ENCODE data around the gene ZGRF1.

Gene ZGRF1

DNA sequence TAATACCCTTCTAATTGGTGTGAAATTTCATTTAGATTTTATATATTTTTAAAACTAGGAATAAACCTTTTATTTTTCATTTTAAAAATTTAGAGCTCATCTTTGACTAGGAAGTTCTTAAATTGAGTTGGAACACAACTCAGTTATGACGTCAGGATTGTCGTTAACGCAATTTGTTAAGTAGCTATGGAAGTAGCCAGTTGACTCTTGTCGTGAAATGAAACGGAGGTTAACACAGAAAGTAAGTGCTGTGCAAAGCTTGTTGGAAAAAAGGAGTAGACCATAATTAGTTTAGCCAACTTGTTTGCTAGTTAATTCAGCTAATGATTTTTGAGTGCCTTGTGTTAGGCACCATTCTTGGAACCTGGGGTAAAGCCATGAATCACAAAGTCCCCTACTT lies 18.6 kb upstream of the ZGRF1 start:
- H3K4me2 ChIP-seq: no peak overlapping the region
- H4K20me1 ChIP-seq (ENCODE audit: insufficient read depth): no peaks in the 10 kb centered on the region
- H3K27ac ChIP-seq: no peak overlapping the region
- no peaks in the 10 kb centered on the region for H3K4me1 ChIP-seq (ENCODE audit: low read depth, poor library complexity, severe bottlenecking)
- H3K9ac ChIP-seq: no peak overlapping the region
- TF ChIP-seq, protein P1, sequence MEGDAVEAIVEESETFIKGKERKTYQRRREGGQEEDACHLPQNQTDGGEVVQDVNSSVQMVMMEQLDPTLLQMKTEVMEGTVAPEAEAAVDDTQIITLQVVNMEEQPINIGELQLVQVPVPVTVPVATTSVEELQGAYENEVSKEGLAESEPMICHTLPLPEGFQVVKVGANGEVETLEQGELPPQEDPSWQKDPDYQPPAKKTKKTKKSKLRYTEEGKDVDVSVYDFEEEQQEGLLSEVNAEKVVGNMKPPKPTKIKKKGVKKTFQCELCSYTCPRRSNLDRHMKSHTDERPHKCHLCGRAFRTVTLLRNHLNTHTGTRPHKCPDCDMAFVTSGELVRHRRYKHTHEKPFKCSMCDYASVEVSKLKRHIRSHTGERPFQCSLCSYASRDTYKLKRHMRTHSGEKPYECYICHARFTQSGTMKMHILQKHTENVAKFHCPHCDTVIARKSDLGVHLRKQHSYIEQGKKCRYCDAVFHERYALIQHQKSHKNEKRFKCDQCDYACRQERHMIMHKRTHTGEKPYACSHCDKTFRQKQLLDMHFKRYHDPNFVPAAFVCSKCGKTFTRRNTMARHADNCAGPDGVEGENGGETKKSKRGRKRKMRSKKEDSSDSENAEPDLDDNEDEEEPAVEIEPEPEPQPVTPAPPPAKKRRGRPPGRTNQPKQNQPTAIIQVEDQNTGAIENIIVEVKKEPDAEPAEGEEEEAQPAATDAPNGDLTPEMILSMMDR (conservative IDR thresholded peaks at IDR 0.05; ENCODE audit: low read depth, low read length): no peak
- no peak overlapping the region for H3K4me3 ChIP-seq (IDR thresholded peaks at IDR 0.05; ENCODE audit: insufficient read depth, low read depth, low read length)
- H3K27me3 ChIP-seq (ENCODE audit: insufficient read depth, low read depth): no peaks in the 10 kb centered on the region
- 0 out of 2 replicates have a peak, but pooled peaks cover 3% of the 10 kb centered on the region for H3K36me3 ChIP-seq (ENCODE audit: insufficient read depth)
- H2AFZ ChIP-seq (ENCODE audit: low read depth): no peak overlapping the region
- H3K79me2 ChIP-seq (ENCODE audit: insufficient read depth, low read depth): no peaks in the 10 kb centered on the region

DNA sequence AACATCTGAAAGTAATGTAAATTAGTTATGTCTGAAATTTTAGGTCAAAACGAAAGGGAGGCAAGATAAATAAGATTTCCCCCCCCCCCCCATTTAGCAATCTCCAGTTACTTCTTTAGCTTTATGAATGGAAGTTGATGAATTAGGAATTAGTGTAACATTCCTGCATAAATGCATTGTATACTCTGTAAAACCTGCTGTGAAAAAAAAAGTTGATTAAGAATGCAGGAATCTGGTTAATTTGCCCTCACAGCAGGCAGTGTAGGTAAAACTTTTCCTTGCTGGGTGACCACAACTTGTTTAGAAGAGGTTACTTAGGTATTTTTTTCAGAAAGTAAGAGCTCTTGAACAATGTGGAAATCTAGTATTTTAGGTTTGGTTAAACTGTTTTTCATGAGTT lies 15.5 kb upstream of the ZGRF1 start:
- H3K9ac ChIP-seq: no peak overlapping the region
- H3K36me3 ChIP-seq (ENCODE audit: insufficient read depth): 0 out of 2 replicates have a peak, but pooled peaks cover 3% of the 10 kb centered on the region
- H2AFZ ChIP-seq (ENCODE audit: low read depth): no peak overlapping the region
- no peak overlapping the region for H3K4me2 ChIP-seq
- no peak overlapping the region for H3K4me3 ChIP-seq (IDR thresholded peaks at IDR 0.05; ENCODE audit: insufficient read depth, low read depth, low read length)
- no peak overlapping the region for H3K27ac ChIP-seq
- no peaks in the 10 kb centered on the region for H3K27me3 ChIP-seq (ENCODE audit: insufficient read depth, low read depth)
- TF ChIP-seq, protein P1 (conservative IDR thresholded peaks at IDR 0.05; ENCODE audit: low read depth, low read length): no peak
- no peaks in the 10 kb centered on the region for H4K20me1 ChIP-seq (ENCODE audit: insufficient read depth)
- H3K79me2 ChIP-seq (ENCODE audit: insufficient read depth, low read depth): no peaks in the 10 kb centered on the region
- H3K4me1 ChIP-seq (ENCODE audit: low read depth, poor library complexity, severe bottlenecking): no peaks in the 10 kb centered on the region

DNA sequence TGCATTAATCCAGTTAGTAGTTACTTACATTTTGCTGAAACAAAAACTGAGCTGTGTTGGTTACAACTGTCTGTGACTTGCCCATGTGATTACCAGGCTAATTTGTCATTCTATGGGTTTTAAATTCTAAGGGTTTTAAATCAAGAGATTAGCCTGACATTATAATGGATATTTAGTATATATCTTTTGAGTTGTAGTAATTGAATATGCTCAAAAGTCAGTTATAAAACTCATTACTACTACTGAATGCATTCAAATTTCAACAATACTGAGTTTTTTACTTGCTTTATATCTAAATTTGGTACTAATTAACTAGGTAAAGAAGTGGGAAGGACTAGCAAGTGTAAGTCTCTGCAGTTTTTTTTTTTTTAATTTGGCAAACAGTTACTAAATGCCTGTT lies 14.9 kb upstream of the ZGRF1 start:
- TF ChIP-seq, protein P1 (conservative IDR thresholded peaks at IDR 0.05; ENCODE audit: low read depth, low read length): no peak
- no peak overlapping the region for H3K9ac ChIP-seq
- H3K4me1 ChIP-seq (ENCODE audit: low read depth, poor library complexity, severe bottlenecking): no peaks in the 10 kb centered on the region
- no peaks in the 10 kb centered on the region for H3K27me3 ChIP-seq (ENCODE audit: insufficient read depth, low read depth)
- no peak overlapping the region for H3K27ac ChIP-seq
- no peak overlapping the region for H3K4me2 ChIP-seq
- no peaks in the 10 kb centered on the region for H4K20me1 ChIP-seq (ENCODE audit: insufficient read depth)
- no peaks in the 10 kb centered on the region for H3K79me2 ChIP-seq (ENCODE audit: insufficient read depth, low read depth)
- H2AFZ ChIP-seq (ENCODE audit: low read depth): no peak overlapping the region
- H3K36me3 ChIP-seq (ENCODE audit: insufficient read depth): 0 out of 2 replicates have a peak, but pooled peaks cover 3% of the 10 kb centered on the region
- no peak overlapping the region for H3K4me3 ChIP-seq (IDR thresholded peaks at IDR 0.05; ENCODE audit: insufficient read depth, low read depth, low read length)

DNA sequence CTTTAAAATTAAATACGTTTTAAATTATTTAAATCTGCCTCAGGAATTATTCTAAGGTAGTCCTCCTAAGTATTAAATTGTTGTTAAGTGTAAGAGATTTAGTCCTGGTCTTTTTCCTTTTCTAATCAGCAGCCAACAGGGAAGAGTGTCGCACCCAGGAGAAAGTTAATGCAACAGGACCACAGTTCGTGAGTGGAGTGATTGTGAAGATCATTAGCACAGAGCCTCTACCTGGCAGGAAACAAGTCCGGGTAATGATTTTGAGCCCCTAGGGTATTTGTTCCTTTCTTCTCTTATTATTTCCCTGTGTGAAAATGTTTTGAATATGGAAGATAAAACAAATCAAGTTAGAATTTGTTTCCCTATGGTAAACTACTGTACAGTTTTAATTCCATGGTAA lies 13.6 kb upstream of the ZGRF1 start:
- TF ChIP-seq, protein P1 (conservative IDR thresholded peaks at IDR 0.05; ENCODE audit: low read depth, low read length): no peak
- H3K4me1 ChIP-seq (ENCODE audit: low read depth, poor library complexity, severe bottlenecking): no peaks in the 10 kb centered on the region
- H3K36me3 ChIP-seq (ENCODE audit: insufficient read depth): 0 out of 2 replicates have a peak, but pooled peaks cover 3% of the 10 kb centered on the region

More for the DNA sequence above, 13.6 kb upstream of the ZGRF1 start:
- Histone ChIP-seq H2AFZ (ENCODE audit: low read depth) (no peak overlapping the region), H3K4me3 (IDR thresholded peaks at IDR 0.05; ENCODE audit: insufficient read depth, low read depth, low read length) (no peak overlapping the region), H3K79me2 (ENCODE audit: insufficient read depth, low read depth) (no peaks in the 10 kb centered on the region), H3K4me2 (no peak overlapping the region), H3K27ac (no peak overlapping the region), H3K9ac (no peak overlapping the region), H4K20me1 (ENCODE audit: insufficient read depth) (no peaks in the 10 kb centered on the region), H3K27me3 (ENCODE audit: insufficient read depth, low read depth) (no peaks in the 10 kb centered on the region)
